Activated naive CD8-positive, alpha-beta T cell treated with anti-CD3 and anti-CD28 coated beads, Interleukin-2, amount 50 U/mL, for 16 hours (primary cell): Measurements from ENCODE around the gene NUDT17.

Source experiments
- DNase-seq: peaks from one replicate; pipeline ENCODE4 v3.0.0-alpha.2; 2020; ENCODE audit warnings: low read depth, low spot score

The NUDT17 gene

GRCh38 chr1:145847827-145848226, 2.4 kb downstream of the NUDT17 start:
- DNase-seq = no peak

DNA sequence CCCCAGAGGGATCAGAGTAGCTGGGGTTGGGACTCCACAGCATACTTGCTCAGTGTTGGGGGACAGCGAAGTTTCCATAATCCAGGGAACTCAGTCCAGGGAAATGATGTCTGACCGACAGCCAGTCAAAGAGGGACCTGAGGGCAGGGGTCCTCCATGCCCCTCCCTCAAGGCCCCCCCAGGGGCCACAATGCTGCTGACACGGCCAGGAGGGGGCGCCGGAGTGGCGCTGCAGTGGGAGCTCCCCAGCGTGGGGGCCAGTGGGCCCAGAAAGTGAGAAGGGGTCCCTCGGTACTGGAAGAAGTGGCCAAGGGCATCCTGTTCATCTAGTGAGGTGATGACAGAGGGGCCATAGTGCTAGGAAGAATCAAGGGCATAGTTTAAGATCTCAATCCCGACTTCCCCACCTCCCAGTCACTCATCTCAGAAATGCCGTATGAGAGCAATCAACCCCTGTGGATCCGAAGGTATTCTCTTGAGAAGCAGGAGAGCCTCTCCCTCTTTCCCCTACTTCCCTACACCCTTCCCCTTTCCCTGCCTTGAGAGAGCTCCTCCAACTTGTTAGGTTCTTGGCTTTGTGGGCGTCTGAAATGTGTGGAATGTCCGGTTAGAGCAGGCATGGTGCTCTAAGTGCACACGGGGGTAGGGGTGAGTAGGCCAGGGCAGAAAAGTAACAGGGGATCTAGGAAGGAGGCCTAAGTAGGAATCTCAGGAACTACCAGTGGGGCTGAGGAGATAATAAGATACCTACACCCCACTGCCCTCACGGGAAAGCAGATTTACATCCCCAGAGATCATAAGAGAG, 4.1 kb downstream of the NUDT17 start:
- DNase-seq = no peak

DNA sequence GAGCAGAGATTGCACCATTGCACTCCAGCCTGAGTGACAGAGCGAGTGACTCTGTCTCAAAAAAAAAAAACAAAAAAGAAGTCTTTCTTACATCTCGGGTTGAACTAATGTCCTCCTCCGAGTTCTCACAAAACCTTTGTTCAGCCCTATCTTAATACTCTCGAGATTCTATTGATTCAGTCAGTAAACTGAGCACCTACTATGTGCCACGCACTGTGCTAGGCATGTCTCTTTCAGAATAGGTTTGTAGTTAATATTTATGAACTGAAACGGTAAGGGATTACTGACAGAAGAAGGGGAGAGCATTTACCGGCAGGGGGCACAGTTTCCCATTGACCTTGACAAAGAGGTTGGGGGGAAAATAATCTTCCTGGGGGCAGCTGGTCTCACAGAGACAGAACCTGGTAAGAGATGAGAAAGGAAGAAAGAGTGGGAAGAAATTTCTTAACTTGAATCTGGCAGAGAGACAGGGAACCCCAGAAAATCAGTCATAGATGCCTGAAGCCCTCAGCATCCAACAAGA, 10.1 kb downstream of the NUDT17 start:
- no peak for DNase-seq

DNA sequence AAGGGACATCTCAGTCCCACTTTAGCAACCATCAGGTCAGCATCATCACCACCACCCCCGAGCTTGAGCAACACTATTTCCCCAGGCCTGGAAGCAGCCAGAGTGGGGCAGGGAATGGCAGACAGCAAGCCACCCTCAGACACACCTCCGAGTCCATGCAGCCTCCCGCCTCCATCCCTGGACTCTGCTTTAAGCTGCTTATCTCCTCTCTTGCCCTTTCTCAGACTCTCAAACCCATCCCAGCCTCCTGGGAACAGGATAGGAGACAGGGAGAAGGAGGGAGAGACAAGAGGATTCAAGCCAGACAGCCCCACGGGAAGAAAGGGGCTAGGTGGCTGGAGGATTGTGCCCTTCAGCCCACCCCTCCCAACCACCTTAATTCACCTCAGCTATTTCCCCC, 11.7 kb downstream of the NUDT17 start:
- no peak for DNase-seq

GRCh38 chr1:145858238-145858900, 12.9 kb downstream of the NUDT17 start:
- peak; percentile 41 for DNase-seq

GRCh38 chr1:145858901-145859490, 13.6 kb downstream of the NUDT17 start, which contains the start of gene PIAS3:
TSS of gene PIAS3 (minus strand) at chr1:145859081. CDS start at chr1:145858990, 91 bp downstream.
- DNase-seq = peak; percentile 51

- DNase-seq = peak; percentile 54
These were observed 14.1 kb downstream of the NUDT17 start for GRCh38 chr1:145859491-145860023.

DNA sequence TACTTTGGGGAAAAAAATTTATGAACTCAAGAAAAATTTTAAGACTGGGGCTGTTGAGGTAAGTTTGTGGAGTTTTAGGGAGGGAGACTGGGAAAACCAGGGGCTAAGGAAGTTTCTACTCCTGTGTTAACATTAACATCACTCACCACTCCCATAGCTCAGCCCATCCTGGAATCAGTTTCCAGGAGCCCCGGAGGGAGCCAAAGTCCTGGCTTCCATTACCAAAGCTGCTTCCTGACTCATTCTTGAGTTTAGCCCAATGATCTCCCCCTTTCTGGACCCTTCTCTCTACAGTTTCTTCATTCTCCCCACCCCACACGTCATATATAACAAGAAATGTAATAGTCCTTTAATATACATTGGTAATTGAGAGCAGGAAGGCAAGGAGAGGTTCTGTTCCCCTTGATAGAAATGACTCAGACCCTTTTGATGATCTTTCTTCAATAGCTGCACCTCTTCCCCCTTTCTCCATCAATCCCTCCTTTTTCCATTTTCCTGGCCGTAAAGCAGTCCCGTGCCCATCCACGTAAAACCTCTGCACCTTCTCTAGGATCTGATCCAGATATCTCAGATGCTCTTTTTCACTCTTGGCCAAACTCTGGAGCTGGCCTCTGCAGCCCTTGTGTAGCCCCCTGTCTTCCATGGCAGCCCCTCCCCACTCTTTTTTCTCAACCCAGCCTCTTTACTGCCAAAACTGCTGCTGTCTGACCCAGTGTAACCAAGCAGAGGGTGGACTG, 18.0 kb downstream of the NUDT17 start:
- DNase-seq = no peak

GRCh38 chr1:145868232-145868631, 22.8 kb downstream of the NUDT17 start:
- DNase-seq = no peak

- no peak for DNase-seq
These were observed 26.8 kb downstream of the NUDT17 start for GRCh38 chr1:145871994-145872924.

- no peak for DNase-seq
These were observed 29.2 kb downstream of the NUDT17 start for GRCh38 chr1:145874646-145875045.

- DNase-seq = no peak
These were observed 32.6 kb downstream of the NUDT17 start for GRCh38 chr1:145877923-145878486.

DNA sequence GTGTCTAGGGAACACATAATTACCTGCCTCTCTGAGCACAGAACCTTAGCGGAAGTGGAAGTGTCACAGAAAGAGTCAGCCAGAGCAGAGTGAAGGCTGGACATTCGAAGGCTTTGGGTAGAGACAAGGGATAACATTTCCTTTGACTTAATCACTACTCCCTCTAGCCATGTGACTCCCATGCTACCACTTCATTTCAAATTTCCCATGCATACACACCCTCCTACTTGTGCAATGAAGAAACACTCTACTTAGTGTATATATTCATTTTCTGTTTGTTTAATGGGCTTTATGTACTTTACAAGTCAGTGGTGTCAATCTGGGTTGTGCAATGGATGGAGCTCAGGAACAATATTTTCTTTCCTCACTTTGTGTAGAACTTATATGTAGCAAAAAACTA, 33.3 kb downstream of the NUDT17 start:
- no peak for DNase-seq

DNA sequence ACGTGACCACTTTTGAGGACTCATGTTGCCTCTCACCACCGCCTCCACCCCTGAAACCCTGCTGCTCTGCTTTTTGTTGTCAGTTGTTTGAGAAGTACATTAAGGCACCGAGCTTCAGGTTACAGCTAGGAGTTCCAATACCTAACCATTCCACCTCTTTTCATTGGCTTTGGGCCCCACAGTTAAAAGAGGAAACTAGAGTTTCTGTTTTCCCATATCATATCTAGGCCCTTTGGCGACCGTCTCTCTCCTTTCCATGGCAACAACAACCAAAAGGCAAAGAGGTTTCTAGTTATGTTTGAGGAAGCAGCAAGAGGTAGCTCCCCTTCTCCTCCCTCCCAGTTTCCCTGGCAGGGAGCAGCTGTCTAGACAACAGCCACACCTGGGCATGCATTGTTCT, 34.3 kb downstream of the NUDT17 start:
- DNase-seq = no peak

DNA sequence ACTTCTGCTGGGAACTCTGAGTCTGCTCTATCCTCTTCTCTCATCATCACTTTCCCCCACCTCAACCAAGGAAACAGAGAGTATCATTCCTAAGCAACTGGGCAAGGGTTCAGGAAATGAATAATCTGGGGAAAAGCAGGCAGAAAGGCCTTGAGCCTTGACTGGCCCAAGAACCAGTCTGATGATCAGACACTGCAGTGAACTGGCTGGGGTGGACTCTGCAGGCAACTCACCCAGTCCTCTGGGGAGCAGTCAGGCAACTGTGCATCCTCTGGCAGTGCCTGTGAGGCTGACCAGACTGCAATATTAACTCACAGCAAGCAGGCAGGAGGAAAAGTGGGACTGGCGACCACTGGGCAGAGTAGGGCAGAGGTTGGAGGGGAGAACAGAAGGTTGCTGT, 39.2 kb downstream of the NUDT17 start:
- DNase-seq = no peak

DNA sequence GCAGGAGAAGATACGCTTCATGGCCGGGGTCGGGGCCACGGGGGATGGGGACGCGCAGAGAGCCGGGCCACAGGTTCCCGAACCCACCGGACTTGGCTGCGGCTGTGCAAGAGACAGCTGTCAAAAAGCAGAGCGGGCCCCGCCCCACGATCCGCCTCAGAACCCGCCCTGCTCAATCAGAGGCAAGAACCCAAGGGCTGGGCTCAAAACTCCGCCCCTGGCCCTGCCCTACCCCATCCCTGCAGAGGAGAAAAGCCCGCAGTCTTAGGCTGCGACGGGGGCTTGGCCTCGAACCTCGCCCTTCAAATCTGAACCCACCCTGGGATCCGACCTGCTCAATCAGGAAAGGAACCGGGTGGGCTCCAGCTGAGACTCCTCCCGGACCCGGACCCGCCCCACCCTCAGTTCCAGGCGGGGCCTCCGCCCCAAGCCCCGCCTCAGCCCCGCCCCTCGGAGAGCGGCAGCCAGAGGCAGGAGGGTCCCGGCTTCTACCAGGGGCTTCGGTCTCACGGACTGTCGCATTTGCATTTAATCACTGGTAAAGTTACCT, 40.4 kb downstream of the NUDT17 start, which contains the start of gene ANKRD35:
TSS of gene ANKRD35 (minus strand) at position 129 of the 550 bp plus-strand sequence. CDS start at position 21, 108 bp downstream.
- peak; percentile 91 for DNase-seq

GRCh38 chr1:145886390-145886789, 41.0 kb downstream of the NUDT17 start:
- no peak for DNase-seq

- no peak for DNase-seq
These were observed 41.4 kb downstream of the NUDT17 start for GRCh38 chr1:145886816-145887215.

- no peak for DNase-seq
These were observed 42.2 kb downstream of the NUDT17 start for GRCh38 chr1:145887631-145888030.

- no peak for DNase-seq
These were observed 44.3 kb downstream of the NUDT17 start for GRCh38 chr1:145889722-145890121.
